Islet of Langerhans (tissue), 1 donor: Measurements from ENCODE around the gene HHAT.
"Not testable (repeated sequence)": the region's sequence is repeated elsewhere in the genome, so short reads cannot be mapped to it uniquely, and the experiment has no call there.

Experiments
- FAIRE-seq: peaks from one replicate; lab custom pipeline; 2011; peaks lifted over from hg19 to GRCh38; lab: Jason Lieb, UNC

Gene HHAT

GRCh38 chr1:210315529-210315928, 13.2 kb upstream of the HHAT start:
- no peak for FAIRE-seq

- no peak for FAIRE-seq
Measured at GRCh38 chr1:210321131-210321530, 7.6 kb upstream of the HHAT start.

GRCh38 chr1:210321552-210321951, 7.2 kb upstream of the HHAT start:
- no peak for FAIRE-seq

DNA sequence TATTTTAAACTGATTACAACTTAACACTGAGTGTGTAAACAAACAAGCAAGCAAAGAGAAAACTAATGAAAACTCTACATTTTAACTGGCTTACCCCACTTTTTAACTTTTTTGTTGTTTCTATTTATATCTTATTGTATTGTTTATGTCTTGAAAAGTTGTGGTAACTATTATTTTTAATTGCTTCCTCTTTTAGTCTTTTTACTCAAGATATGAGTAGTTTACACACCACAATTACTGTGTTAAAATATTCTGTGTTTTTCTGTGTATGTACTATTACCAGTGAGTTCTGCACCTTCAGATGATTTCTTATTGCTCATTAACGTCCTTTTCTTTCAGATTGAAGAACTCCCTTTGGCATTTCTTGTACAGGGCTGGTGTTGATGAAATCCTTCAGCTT, 4.7 kb upstream of the HHAT start:
- no peak for FAIRE-seq

- no peak for FAIRE-seq
Measured at GRCh38 chr1:210325026-210325670, 3.6 kb upstream of the HHAT start.

- no peak for FAIRE-seq
Measured at GRCh38 chr1:210328032-210328745, 513 bp upstream of the HHAT start.

DNA sequence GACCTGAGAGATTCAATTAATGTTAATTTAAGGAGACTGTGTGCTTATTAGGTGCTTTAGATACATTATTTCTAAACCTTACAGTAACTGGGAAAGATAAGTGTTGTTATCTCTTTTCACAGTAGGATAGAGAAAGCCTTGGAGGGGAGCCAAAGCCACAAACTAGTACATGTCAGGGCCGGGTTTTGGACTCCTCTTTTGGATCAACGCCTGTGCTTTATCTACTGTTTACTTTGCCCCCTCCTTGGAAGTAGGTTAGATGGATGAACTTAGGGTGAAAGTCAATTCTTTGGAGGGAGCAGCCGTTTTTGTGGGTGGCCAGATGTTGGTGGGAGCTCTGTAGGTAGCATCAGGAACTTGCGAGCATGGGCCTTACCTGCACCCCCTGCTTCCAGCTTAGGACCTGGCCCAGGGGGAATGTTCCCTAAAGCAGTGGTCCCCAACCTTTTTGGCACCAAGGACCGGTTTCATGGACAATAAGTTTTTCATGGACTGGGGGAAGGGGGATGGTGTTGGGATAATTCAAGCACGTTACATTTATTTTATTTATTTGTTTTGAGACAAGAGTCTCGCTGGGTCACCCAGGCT, 1.7 kb downstream of the HHAT start:
- FAIRE-seq: no peak

GRCh38 chr1:210332233-210332632, 3.5 kb downstream of the HHAT start:
- no peak for FAIRE-seq

- no peak for FAIRE-seq
Measured at GRCh38 chr1:210332719-210333398, 4.2 kb downstream of the HHAT start.

GRCh38 chr1:210335001-210335400, 6.3 kb downstream of the HHAT start:
- FAIRE-seq: peak; percentile 51

- no peak for FAIRE-seq
Measured at GRCh38 chr1:210336362-210336761, 7.7 kb downstream of the HHAT start.

GRCh38 chr1:210339500-210339899, 10.8 kb downstream of the HHAT start:
- FAIRE-seq: no peak

DNA sequence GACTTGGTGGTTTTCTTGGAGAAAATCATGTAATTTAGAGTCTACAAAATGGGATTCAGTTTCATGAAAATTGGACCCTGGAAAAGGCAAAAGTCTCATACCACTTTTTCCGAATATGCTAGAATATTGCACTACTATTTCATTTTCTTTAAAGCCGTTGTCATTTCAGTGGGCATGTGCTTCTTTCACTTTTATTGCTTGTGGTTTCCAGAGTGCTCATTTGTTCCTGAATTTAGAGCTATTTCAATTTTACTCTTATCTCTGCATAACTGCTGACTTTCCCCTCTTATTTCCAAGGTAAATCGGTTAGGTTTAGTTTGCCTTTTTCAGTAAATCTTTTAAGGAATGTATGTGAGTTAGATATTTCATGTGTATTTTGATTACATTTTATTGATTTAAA, 11.6 kb downstream of the HHAT start:
- no peak for FAIRE-seq

DNA sequence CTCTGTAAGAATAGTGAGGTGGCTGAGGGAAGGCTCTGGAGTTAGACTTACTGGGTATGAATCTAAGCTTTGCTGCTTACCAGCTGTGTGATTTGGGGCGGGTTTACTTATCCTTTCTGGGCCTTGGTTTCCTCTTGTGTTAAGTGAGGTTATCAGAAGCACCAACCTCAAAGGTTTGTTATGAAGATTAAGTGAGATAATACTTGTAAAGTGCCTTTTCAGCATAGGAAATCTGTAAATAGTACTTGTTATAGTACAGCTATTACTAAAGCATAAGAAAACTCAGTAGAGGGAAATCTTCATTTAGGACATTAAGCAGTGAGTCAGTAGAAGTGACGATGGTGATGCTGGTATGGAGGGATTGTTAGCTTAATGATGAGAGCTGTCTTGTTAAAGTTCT, 12.1 kb downstream of the HHAT start:
- no peak for FAIRE-seq

- FAIRE-seq: peak; percentile 36
Measured at GRCh38 chr1:210342986-210343780, 14.5 kb downstream of the HHAT start.

- no peak for FAIRE-seq
Measured at GRCh38 chr1:210344706-210345105, 16.0 kb downstream of the HHAT start.

- FAIRE-seq: peak; percentile 27
Measured at GRCh38 chr1:210347112-210347511, 18.4 kb downstream of the HHAT start.

GRCh38 chr1:210351496-210351895, 22.8 kb downstream of the HHAT start:
- FAIRE-seq: no peak

- FAIRE-seq: no peak
Measured at GRCh38 chr1:210352575-210352974, 23.9 kb downstream of the HHAT start.

DNA sequence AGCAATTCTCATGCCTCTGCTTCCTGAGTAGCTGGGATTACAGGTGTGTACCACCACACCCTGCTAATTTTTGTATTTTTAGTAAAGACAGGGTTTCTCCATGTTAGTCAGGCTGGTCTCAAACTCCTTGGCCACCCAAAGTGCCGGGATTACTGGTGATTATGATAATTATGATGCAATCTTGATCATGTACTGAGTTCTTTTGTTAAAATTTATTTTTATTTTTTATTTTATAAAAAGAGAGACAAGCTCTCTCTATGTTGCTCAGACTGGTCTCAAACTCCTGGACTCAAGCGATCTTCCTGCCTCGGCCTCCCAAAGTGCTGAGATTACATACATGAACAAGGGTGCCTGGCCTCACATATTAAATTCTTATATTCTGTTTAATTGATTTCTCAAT, 25.6 kb downstream of the HHAT start:
- FAIRE-seq: not testable (repeated sequence)

- FAIRE-seq: no peak
Measured at GRCh38 chr1:210358626-210359025, 29.9 kb downstream of the HHAT start.

- no peak for FAIRE-seq
Measured at GRCh38 chr1:210359255-210359654, 30.6 kb downstream of the HHAT start.
